HL-60/S4 treated with phorbol 12-myristate 13-acetate at 8.2 ng/mL for 4 days and 3 days (cell line): ENCODE results near the gene CYB5R3.
"Not testable (repeated sequence)": the region's sequence is repeated elsewhere in the genome, so short reads cannot be mapped to it uniquely, and the experiment has no call there.

Source experiments
- in situ Hi-C: fragments of 300-500 bp; cut with MboI; formaldehyde crosslinking; loops from 2 replicates; pipeline ENCODE4 v1.15.0; 2022; ENCODE audit warnings: low sequenced_read_pairs

Gene CYB5R3

GRCh38 chr22:42626431-42626830 lies 22.8 kb downstream of the CYB5R3 start:
- in situ Hi-C loops: no loop called here

- in situ Hi-C loops: no loop called here
These were observed 23.8 kb downstream of the CYB5R3 start for GRCh38 chr22:42625416-42625815.

- in situ Hi-C loops: no loop called here
These were observed 24.6 kb downstream of the CYB5R3 start for GRCh38 chr22:42624551-42625106.

- in situ Hi-C loops: no loop called here
These were observed 25.3 kb downstream of the CYB5R3 start for GRCh38 chr22:42623756-42624441.

- in situ Hi-C loops: no loop called here
These were observed 25.9 kb downstream of the CYB5R3 start for GRCh38 chr22:42623301-42623751.

GRCh38 chr22:42622061-42622710 lies 27.0 kb downstream of the CYB5R3 start:
- in situ Hi-C loops: no loop called here

GRCh38 chr22:42621505-42622002 lies 27.6 kb downstream of the CYB5R3 start:
- in situ Hi-C loops: no loop called here

- in situ Hi-C loops: no loop called here
These were observed 29.1 kb downstream of the CYB5R3 start for GRCh38 chr22:42620084-42620483.

GRCh38 chr22:42619261-42620063 lies 29.7 kb downstream of the CYB5R3 start:
- in situ Hi-C loops: no loop called here

- in situ Hi-C loops: no loop called here
These were observed 31.8 kb downstream of the CYB5R3 start for GRCh38 chr22:42617155-42617983.

- in situ Hi-C loops: not testable (repeated sequence)
These were observed 33.4 kb downstream of the CYB5R3 start for GRCh38 chr22:42615860-42616175.

- in situ Hi-C loops: no loop called here
These were observed 33.9 kb downstream of the CYB5R3 start for GRCh38 chr22:42615092-42615859.

GRCh38 chr22:42614312-42615091 lies 34.7 kb downstream of the CYB5R3 start, which contains the start of gene POLDIP3:
POLDIP3 (minus strand) TSS chr22:42614883; CDS start chr22:42614857, 26 bp downstream.
- in situ Hi-C loops: no loop called here

- in situ Hi-C loops: no loop called here
These were observed 35.3 kb downstream of the CYB5R3 start for GRCh38 chr22:42613872-42614301.

GRCh38 chr22:42612336-42612735 lies 36.9 kb downstream of the CYB5R3 start:
- in situ Hi-C loops: no loop called here

- in situ Hi-C loops: no loop called here
These were observed 38.1 kb downstream of the CYB5R3 start for GRCh38 chr22:42611051-42611450.

GRCh38 chr22:42610186-42610585 lies 39.0 kb downstream of the CYB5R3 start:
- in situ Hi-C loops: no loop called here

- in situ Hi-C loops: no loop called here
These were observed 40.3 kb downstream of the CYB5R3 start for GRCh38 chr22:42608823-42609361.
